GM12864 (cell line): ENCODE data around the gene ILF2.
A peak's percentile ranks its signal among the peaks of the same experiment; 100 is the strongest.
"Not testable (repeated sequence)": the region's sequence is repeated elsewhere in the genome, so short reads cannot be mapped to it uniquely, and the experiment has no call there.

Experiments used
- DNase-seq: peaks from one replicate; pipeline ENCODE4 v3.0.0-alpha.2; 2011; ENCODE audit warnings: low read depth
- H3K4me3 ChIP-seq: 2 replicates; pipeline ENCODE4 v1.5.1; 2011; ENCODE audit warnings: mild to moderate bottlenecking, low read depth, low read length, control low read depth
- CTCF ChIP-seq: IDR thresholded peaks from 2 replicates; pipeline ENCODE4 v1.5.1; 2011; ENCODE audit warnings: low read depth, mild to moderate bottlenecking, moderate library complexity, low read length, control low read depth, inconsistent platforms; ENCODE audit errors: missing control alignments

The ILF2 gene

GRCh38 chr1:153679337-153680119 is 8.7 kb upstream of the ILF2 start:
- peak overlapping the region; percentile 42 for H3K4me3 ChIP-seq
- DNase-seq, result no peak
- peak; percentile 31 for TF ChIP-seq CTCF

DNA sequence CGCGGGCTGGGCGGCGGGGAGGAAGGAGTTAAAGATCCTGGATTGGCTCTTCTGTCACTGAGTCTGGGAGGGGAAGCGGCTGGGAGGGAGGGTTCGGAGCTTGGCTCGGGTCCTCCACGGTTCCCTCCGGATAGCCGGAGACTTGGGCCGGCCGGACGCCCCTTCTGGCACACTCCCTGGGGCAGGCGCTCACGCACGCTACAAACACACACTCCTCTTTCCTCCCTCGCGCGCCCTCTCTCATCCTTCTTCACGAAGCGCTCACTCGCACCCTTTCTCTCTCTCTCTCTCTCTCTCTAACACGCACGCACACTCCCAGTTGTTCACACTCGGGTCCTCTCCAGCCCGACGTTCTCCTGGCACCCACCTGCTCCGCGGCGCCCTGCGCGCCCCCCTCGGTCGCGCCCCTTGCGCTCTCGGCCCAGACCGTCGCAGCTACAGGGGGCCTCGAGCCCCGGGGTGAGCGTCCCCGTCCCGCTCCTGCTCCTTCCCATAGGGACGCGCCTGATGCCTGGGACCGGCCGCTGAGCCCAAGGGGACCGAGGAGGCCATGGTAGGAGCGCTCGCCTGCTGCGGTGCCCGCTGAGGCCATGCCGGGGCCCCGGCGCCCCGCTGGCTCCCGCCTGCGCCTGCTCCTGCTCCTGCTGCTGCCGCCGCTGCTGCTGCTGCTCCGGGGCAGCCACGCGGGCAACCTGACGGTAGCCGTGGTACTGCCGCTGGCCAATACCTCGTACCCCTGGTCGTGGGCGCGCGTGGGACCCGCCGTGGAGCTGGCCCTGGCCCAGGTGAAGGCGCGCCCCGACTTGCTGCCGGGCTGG is 7.9 kb upstream of the ILF2 start, which contains the start of gene NPR1:
Gene NPR1, plus strand, starts transcription at position 170 of the 818 bp plus-strand sequence. Its CDS starts 421 bp downstream, at position 591.
- H3K4me3 ChIP-seq, result peak within 1 kb of the TSS; percentile 42
- TF ChIP-seq CTCF, result no peak
- no peak for DNase-seq

- DNase-seq, result no peak
Observed at GRCh38 chr1:153677718-153678518, 7.1 kb upstream of the ILF2 start.

DNA sequence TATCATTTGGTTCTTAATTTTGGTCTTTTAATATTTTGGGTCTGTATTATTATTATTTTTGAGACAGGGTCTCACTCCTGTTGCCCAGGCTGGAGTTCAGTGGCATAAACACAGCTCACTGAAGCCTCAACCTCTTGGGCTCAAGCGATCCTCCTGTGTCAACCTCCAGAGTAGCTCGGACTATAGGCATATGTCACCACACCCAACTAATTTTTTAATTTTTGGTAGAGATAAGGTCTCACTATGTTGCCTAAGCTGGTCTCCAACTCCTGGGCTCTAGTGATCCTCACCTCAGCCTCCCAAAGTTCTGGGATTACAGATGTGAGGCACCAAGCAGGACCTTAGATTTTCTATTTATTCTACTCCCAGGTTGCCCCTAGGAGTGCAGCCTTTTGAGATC is 2.7 kb upstream of the ILF2 start:
- no peak for TF ChIP-seq CTCF
- no peak overlapping the region for H3K4me3 ChIP-seq
- no peak for DNase-seq

More at GRCh38 chr1:153677718-153678518, 7.1 kb upstream of the ILF2 start:
- H3K4me3 ChIP-seq, result peak overlapping the region; percentile 42; the same call in 1 of the 2 replicates
- TF ChIP-seq CTCF, result peak; percentile 97

- DNase-seq, result not testable (repeated sequence)
- peak overlapping the region; percentile 59 for H3K4me3 ChIP-seq
Observed at GRCh38 chr1:153671628-153672353, 998 bp upstream of the ILF2 start.

DNA sequence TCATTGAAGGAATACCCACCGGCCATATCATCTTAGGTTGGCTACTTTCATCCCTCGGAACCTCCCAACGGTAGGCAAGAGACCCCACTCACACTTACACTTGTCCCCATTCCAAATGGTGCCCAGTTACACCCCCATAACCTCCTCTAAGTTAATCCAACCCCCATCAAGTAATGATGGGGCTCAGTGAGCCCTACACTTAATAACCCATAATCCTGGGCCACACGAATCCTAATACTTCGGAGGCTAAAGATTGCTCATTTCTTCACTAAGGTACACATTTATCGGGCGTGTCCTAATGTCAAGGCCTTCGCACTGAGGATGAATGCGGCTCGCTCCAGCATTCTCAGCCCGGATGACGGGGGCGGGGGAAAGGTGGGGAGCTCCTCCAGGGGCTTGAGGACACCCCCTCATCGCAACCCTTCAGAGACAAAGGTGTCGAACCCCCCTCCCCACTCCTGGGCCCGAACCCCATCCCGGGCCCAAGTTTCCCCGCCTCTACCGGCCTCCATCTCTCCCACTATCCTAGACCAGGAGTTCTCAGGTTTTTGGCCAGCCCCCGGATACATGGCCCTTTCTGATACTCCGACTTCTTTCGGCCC is 435 bp downstream of the ILF2 start:
- H3K4me3 ChIP-seq, result peak overlapping the region; percentile 85
- TF ChIP-seq CTCF, result no peak
- DNase-seq, result no peak
